ENCODE results near the gene NFAT5.
"Not testable (repeated sequence)": the region's sequence is repeated elsewhere in the genome, so short reads cannot be mapped to it uniquely, and the experiment has no call there.

NFAT5 gene

GRCh38 chr16:69595127-69596036 is 29.6 kb downstream of the NFAT5 start:
- no peak for DNase-seq (ENCODE audit: low read depth)

DNA sequence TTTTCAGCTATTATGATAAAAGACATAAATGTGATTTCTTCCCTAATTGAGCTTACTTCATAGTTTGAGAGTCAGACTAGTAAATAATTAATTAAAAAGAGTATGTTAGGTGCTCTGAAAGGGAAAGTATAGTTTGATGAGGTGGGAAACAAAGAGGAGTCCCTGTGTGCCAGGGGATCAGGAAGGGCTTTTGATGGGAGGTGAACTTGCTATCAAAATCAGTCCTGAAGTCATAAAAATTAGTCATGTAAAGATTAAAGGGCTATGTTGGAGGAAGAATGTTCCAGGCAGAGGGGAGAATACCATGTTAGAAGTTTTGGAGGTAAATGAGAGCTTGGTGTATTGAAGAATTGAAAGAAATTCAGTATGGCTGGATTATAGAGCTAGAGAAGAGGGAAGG is 31.0 kb downstream of the NFAT5 start:
- DNase-seq (ENCODE audit: low read depth) = no peak

DNA sequence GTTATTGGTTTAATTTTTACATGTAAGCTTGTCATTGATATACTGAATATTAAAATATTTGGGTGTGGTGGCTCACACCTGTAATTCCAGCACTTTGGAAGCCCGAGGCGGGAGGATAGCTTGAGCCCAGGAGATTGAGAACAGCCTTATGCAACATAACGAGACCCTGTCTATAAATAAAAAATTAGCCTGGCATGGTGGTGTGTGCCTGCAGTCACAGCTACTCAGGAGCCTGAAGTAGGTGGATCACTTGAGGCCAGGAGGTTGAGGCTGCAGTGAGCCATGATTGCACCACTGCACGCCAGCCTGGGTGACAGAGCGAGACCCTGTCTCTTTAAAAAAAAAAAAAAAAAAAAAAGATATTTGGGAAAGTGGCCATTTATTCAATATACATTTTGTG is 32.3 kb downstream of the NFAT5 start:
- no peak for DNase-seq (ENCODE audit: low read depth)

DNA sequence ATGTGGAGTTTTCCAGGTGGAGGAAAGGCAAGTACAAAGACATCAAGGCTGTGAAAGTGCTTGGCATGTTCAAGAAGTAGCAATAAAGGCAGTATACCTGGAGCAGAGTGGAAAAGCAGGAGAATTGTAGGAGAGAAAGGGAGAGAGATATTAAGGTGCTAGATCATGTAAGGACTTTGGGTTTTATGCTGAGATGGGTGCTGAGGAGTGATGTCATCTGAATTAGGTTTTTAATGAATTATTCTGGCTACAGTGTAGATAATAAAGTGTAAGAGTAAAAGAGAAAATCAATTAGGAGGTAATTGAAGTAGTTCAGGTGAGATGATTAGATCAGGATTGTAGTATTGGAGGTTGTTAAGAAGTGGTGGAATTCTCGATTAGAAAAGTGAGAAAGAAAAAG is 34.0 kb downstream of the NFAT5 start:
- no peak for DNase-seq (ENCODE audit: low read depth)

GRCh38 chr16:69600202-69600601 is 34.4 kb downstream of the NFAT5 start:
- no peak for DNase-seq (ENCODE audit: low read depth)

- no peak for DNase-seq (ENCODE audit: low read depth)
These were observed 35.5 kb downstream of the NFAT5 start for GRCh38 chr16:69601250-69601649.

GRCh38 chr16:69606985-69607384 is 41.2 kb downstream of the NFAT5 start:
- no peak for DNase-seq (ENCODE audit: low read depth)

- no peak for DNase-seq (ENCODE audit: low read depth)
These were observed 41.9 kb downstream of the NFAT5 start for GRCh38 chr16:69607674-69608073.

DNA sequence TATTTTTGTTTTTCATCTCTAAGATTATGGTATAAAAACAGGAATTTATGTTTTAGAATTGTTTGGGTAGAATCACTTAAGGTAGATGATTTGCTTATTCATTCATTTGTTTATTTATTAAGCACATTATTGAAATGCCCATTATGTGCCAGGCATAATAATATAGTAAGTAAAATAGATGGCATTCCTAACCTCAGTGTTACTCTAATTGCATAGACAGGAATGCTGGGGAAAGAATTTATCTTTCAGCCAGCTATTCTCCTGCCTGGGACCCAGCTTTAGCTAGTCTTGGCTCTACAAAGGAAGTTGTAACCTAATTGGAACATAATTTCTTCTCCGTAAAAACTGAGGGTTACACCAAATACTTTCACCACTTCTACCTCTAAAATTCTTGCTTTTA is 44.6 kb downstream of the NFAT5 start:
- no peak for DNase-seq (ENCODE audit: low read depth)

GRCh38 chr16:69611103-69611640 is 45.4 kb downstream of the NFAT5 start:
- DNase-seq (ENCODE audit: low read depth) = no peak

GRCh38 chr16:69613378-69614154 is 47.8 kb downstream of the NFAT5 start:
- no peak for DNase-seq (ENCODE audit: low read depth)

DNA sequence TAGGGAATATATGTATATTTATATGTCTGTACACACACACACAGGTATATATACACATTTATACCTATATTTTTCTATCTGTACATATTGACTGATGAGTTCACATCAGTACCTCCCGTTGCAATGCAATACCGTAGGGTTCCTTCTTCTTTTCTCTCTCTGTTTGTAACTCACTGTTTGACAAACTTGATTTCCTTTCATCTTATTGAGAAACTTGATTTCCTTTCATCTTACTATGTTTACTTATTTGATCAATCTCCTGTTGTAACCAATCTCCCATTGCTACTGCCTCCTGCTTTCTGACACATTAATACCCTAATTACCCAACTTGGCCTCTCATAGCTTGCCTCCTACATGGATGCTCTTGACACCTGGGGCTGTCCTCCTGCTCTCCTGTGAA is 49.8 kb downstream of the NFAT5 start:
- no peak for DNase-seq (ENCODE audit: low read depth)

- DNase-seq (ENCODE audit: low read depth) = no peak
These were observed 50.3 kb downstream of the NFAT5 start for GRCh38 chr16:69616082-69616481.

- peak; percentile 70 for DNase-seq (ENCODE audit: low read depth)
These were observed 52.5 kb downstream of the NFAT5 start for GRCh38 chr16:69618307-69618706.

DNA sequence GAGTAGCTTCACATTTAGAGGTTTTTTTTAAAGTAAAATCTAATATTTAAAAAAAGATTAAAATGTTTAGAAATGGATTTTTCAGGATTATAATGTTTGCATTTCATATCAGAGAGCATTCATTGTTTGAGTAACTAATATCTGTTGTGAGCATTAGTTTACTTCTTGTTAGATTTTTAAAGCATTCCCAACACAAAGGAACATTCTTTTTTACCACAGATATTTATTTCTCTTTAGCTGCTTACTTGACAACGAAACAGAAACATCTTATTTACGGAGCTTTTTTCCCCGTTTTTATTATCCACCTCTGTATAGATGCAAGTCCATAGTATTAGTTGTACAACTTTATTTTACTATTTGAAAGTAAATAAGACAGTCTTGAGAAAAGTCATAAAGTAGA is 53.0 kb downstream of the NFAT5 start:
- DNase-seq (ENCODE audit: low read depth) = no peak

- DNase-seq (ENCODE audit: low read depth) = no peak
These were observed 53.7 kb downstream of the NFAT5 start for GRCh38 chr16:69619514-69619913.

DNA sequence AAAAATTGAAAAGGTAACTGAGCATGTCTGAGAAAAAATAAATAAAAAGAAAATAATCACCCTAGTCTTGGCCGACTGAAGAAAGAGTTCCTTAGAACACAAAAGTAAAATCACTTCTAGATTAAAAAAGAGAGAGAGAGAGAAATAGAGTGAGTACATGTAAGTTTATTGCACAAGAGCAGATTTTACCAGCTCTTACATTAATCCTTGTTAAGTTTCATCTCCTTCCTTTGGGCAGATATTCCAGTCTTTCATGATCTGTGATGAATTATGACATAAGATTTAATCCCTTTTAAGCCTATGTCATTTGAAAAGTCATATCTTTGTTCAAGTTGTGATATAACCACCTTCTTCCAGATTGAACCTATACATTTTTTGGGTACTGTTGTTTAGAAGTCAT is 54.8 kb downstream of the NFAT5 start:
- DNase-seq (ENCODE audit: low read depth) = no peak

DNA sequence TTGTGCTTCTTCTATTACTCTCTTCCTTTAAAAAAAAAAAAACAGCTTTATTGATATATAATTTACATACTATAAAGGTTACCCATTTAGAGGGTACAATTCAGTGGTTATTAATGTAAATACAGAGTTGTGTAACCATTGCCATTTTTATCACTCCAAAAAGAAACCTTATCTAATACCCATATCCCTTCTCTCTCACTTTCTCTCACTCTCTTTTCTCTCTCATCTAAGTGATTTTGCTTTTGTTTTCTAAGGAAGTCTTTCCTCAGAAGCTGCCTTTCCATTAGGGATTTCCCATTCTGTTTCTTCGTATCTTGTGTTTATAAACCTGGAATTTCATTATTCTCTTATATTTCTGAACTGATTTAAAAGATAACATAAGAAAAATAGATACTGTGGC is 55.5 kb downstream of the NFAT5 start:
- no peak for DNase-seq (ENCODE audit: low read depth)

DNA sequence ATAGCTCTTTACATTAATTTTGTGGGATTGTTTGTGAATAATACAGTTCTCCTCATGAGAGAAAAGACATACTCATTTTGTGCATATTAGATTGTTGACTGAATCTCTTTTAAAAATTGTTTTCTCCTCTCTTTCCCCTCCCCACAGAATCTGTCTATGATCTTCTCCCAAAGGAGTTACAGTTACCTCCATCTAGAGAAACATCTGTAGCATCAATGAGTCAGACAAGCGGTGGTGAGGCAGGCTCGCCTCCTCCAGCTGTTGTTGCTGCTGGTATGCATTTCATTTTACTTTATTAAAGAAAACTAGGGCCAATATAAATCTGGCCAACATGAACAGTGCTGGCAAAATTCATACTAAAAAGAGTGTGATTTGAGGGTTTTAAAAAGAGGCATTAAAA is 60.5 kb downstream of the NFAT5 start:
- DNase-seq (ENCODE audit: low read depth) = peak; percentile 8

DNA sequence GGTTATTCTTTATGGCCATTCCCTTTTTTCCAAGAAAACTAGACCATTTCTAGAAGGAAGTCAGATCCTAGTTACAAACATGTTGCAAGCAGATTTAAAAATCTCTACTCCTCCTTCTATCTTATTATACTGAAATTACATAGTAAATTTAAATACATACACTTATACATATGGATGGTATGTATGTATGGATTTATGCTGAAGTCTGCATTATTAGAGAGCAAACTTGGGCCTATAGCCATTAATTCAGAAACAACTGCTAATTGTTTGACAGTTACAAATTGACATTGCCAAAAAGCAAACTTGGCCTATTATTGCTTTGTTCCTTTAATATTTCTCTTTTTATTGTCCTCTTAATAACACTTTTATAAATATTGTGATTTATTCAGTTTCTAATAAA is 67.1 kb downstream of the NFAT5 start:
- DNase-seq (ENCODE audit: low read depth) = no peak

DNA sequence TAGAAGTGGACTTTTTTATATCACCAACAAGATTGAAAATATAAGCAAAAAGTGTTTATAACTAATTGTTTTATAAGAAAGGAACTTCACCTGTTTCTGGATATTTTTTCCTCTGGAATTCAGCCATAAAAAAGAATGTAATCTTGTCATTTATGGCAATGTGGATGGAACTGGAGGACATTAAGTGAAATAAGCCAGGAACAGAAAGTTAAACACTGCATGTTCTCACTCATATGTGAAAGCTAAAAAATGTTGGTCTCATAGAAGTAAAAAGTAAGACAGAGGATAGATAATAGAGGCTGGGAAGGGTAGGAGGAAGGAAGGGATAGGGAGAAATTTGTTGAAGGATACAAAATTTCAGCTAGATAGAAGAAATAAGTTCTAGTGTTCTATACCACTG is 67.6 kb downstream of the NFAT5 start:
- no peak for DNase-seq (ENCODE audit: low read depth)

DNA sequence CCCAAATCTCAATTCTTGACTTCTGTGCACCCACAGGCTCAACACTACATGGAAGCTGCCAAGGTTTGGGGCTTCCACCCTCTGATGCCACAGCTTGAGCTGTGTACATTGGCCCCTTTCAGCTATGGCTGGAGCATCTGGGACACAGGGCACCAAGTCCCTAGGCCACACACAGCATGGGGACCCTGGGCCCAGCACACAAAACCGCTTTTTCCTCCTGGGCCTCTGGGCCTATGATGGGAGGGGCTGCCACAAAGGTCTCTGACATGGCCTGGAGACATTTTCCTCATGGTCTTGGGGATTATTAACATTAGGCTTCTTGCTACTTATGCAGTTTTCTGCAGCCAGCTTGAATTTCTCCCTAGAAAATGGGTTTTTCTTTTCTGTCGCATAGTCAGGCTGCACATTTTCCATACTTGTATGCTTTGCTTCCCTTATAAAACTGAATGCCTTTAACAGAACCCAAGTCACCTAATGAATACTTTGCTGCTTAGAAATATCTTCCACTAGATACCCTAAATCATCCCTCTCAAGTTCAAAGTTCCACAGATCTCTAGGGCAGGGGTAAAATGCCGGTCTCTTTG is 70.9 kb downstream of the NFAT5 start:
- DNase-seq (ENCODE audit: low read depth) = not testable (repeated sequence)
